Measurements from ENCODE around the gene PARP2.

Gene PARP2

DNA sequence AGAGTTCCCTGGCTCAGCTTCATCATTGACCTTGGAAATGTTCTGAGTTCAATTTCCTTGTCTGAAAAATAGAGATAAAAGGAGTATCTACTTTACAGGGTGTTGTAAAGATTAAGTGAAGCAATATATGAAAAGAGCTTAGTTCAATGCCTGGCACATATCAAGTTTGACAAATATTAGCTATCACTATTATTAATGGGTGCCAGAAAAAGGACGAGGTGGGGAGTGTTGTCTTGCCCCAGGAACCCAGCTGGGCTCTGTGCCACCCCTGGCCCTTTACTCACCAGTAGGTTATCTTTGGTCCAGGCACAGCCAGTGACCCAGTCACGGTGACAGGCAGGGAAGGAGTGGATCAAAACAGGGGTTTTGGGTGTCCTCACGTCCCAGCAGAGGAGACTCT is 32.0 kb downstream of the PARP2 start:
- DNase-seq (ENCODE audit: low read depth), result no peak
- no peak overlapping the region for H3K4me3 ChIP-seq (ENCODE audit: low read length)
- TF ChIP-seq, protein P1, sequence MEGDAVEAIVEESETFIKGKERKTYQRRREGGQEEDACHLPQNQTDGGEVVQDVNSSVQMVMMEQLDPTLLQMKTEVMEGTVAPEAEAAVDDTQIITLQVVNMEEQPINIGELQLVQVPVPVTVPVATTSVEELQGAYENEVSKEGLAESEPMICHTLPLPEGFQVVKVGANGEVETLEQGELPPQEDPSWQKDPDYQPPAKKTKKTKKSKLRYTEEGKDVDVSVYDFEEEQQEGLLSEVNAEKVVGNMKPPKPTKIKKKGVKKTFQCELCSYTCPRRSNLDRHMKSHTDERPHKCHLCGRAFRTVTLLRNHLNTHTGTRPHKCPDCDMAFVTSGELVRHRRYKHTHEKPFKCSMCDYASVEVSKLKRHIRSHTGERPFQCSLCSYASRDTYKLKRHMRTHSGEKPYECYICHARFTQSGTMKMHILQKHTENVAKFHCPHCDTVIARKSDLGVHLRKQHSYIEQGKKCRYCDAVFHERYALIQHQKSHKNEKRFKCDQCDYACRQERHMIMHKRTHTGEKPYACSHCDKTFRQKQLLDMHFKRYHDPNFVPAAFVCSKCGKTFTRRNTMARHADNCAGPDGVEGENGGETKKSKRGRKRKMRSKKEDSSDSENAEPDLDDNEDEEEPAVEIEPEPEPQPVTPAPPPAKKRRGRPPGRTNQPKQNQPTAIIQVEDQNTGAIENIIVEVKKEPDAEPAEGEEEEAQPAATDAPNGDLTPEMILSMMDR (conservative IDR thresholded peaks at IDR 0.05; ENCODE audit: low read depth, low read length), result no peak

DNA sequence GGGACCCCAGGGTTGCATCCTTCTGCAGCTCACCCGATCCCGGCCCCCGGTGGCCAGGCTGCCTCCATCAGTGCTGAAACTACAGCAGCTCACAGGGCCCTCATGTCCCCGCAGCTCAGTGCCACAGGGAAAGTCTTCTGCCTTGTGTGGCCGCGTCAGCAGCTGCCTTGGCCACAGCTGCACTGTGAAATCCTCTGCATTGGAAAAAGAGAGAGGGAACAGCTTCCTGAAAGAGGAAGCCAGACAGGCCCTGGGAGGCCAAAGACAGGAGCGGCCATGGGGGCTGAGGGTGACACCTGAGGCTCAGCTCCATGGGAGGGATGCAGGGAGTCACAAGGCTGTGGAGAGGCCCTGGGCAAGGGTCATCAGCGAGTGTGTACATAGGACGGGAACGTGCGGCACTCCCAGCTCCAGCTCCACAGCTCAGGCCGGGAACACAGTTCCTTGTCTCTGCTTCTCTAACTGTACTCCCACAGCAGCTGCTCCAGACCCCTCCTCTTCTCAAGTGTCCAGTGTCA is 32.7 kb downstream of the PARP2 start:
- TF ChIP-seq, protein P1 (conservative IDR thresholded peaks at IDR 0.05; ENCODE audit: low read depth, low read length), result no peak
- DNase-seq (ENCODE audit: low read depth), result no peak

GRCh38 chr14:20377171-20377570 is 33.7 kb downstream of the PARP2 start:
- H3K4me3 ChIP-seq (ENCODE audit: low read length), result no peak overlapping the region
- DNase-seq (ENCODE audit: low read depth), result no peak
- TF ChIP-seq, protein P1 (conservative IDR thresholded peaks at IDR 0.05; ENCODE audit: low read depth, low read length), result no peak

More for the DNA sequence above, 32.7 kb downstream of the PARP2 start:
- no peak overlapping the region for H3K4me3 ChIP-seq (ENCODE audit: low read length)

DNA sequence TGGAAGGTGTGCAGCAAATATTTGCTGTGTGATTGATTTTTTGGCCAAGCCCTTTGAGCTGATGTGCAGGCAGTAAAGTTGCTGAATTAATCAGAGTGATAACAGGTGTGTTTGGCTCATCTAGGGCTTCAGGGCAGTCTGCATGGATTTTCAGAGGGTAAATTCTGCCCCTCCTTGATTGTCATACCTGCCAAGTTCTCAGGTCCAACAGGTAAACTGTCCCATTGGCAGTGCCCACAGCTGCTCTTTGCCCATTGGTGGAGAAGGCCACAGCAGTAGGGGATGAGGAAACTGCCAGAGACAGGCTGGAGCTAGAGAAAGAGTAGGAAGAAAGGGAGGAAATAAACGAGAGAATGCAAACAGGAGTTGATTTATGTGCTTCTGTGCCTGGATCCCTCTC is 36.3 kb downstream of the PARP2 start:
- no peak for DNase-seq (ENCODE audit: low read depth)
- no peak overlapping the region for H3K4me3 ChIP-seq (ENCODE audit: low read length)
- TF ChIP-seq, protein P1 (conservative IDR thresholded peaks at IDR 0.05; ENCODE audit: low read depth, low read length), result no peak

DNA sequence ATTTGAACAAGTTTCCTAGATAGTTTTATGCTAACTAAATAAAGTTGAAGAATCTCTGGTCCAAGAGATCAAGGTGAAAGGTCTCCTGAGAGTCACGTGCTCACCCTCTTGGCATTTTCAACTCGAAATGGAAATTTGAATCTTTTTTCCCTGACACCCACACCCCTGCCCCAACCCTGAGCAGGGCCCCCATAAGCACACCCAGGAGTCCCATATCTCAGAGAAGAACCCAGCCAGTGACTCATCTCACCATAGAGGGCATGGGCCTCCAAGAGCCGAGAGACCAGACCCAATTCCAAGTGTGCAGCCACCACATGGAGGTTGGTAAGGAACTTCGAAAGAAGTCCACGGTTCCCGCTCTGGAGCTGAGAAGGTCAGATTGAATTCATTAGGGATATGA is 37.2 kb downstream of the PARP2 start:
- TF ChIP-seq, protein P1 (conservative IDR thresholded peaks at IDR 0.05; ENCODE audit: low read depth, low read length), result no peak
- no peak overlapping the region for H3K4me3 ChIP-seq (ENCODE audit: low read length)
- DNase-seq (ENCODE audit: low read depth), result no peak

DNA sequence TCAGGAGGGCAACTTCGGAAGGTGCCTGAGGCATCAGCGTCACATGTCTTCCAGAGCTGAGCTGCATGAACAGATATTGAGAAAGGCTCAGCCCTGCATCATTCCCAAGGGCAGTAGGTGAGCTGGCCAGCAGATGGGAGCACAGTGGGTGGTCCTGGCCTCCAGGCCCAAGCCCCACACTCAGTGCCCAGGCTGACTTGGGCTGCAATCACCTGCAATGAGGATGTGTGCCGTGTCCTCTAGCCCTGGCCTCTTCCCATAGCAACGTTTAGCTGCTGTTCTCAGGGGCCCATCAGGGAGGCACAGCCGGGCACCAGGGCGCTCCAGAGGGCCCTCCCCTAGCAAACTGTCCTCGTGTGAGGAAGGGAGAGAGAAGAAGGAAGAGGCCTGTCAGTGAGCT is 37.9 kb downstream of the PARP2 start:
- TF ChIP-seq, protein P1 (conservative IDR thresholded peaks at IDR 0.05; ENCODE audit: low read depth, low read length), result no peak
- H3K4me3 ChIP-seq (ENCODE audit: low read length), result no peak overlapping the region
- no peak for DNase-seq (ENCODE audit: low read depth)

- no peak for DNase-seq (ENCODE audit: low read depth)
- TF ChIP-seq, protein P1 (conservative IDR thresholded peaks at IDR 0.05; ENCODE audit: low read depth, low read length), result no peak
- H3K4me3 ChIP-seq (ENCODE audit: low read length), result no peak overlapping the region
Measured at GRCh38 chr14:20382526-20382925, 39.1 kb downstream of the PARP2 start.
